Activated naive CD4-positive, alpha-beta T cell treated with anti-CD3 and anti-CD28 coated beads for 36 hours (primary cell): ENCODE data around the gene CCDC88C. TPM values are rescaled to one million over a fixed set of nuclear protein-coding genes. Genes with fewer than 3 reads are reported as not detected.

Experiments used
- CTCF ChIA-PET: fragments of 350-600 bp; sonication (Branson Sonifier 250); formaldehyde crosslinking; loops from one replicate; lab custom pipeline; 2021; ENCODE audit warnings: antibody characterized with exemption; lab: Charles Lee
- DNase-seq: peaks from one replicate; pipeline ENCODE4 v3.0.0-alpha.2; 2020
- H3K27ac Mint-ChIP-seq: one replicate; pipeline ENCODE4 v1.8.0; 2021; ENCODE audit warnings: mild to moderate bottlenecking, mixed read lengths
- H3K27me3 Mint-ChIP-seq: one replicate; pipeline ENCODE4 v1.8.0; 2021; ENCODE audit warnings: low read depth, mixed read lengths
- H3K36me3 Mint-ChIP-seq: one replicate; pipeline ENCODE4 v1.8.0; 2021; ENCODE audit warnings: low read depth, mixed read lengths
- H3K4me1 Mint-ChIP-seq: one replicate; pipeline ENCODE4 v1.8.0; 2021; ENCODE audit warnings: low read depth, mixed read lengths
- H3K4me3 Mint-ChIP-seq: one replicate; pipeline ENCODE4 v1.8.0; 2021; ENCODE audit warnings: mild to moderate bottlenecking, moderate library complexity, mixed read lengths
- H3K9me3 Mint-ChIP-seq: one replicate; pipeline ENCODE4 v1.8.0; 2021; ENCODE audit warnings: mixed read lengths
- intact Hi-C: fragments of 100-400 bp; cut with micrococcal nuclease; formaldehyde crosslinking; loops from one replicate; pipeline ENCODE4 v1.15.1; 2023
- total RNA-seq, 2 experiments: library from RNA; stranded (reverse); gene quantifications; one replicate each; pipeline ENCODE4 v1.2.3, GENCODE V29; 2021

Gene CCDC88C
- 10 to 100 TPM; 76.0 to 83.3 TPM for total RNA-seq

- intact Hi-C loops, result loop anchor here (1.0 to 10.0 kb wide), 6 partner anchors 93 to 1463 kb away; partner anchors contain the start of genes EFCAB11, PPP4R3A, RPS6KA5 and TDP1
- H3K27ac Mint-ChIP-seq, result peak within 1 kb of the TSS; percentile 100
- CTCF ChIA-PET, result interaction anchor here (0.6 to 9.5 kb wide), 12 partner anchors 11 to 178 kb away, joined by 3 to 99 read pairs (median 4); no protein-coding TSS in a partner anchor
- H3K27me3 Mint-ChIP-seq, result no peaks in the 10 kb centered on the region
- H3K4me3 Mint-ChIP-seq, result peak within 1 kb of the TSS; percentile 98
- no peaks in the 10 kb centered on the region for H3K9me3 Mint-ChIP-seq
- H3K36me3 Mint-ChIP-seq, result peaks cover 35% of the 10 kb centered on the region
- peaks cover 44% of the 10 kb centered on the region for H3K4me1 Mint-ChIP-seq
- DNase-seq, result peak; percentile 78
These were observed at the start of gene CCDC88C for GRCh38 chr14:91417120-91417982. TSS of gene CCDC88C (minus strand) at chr14:91417820. CDS start at chr14:91417690, 130 bp downstream.

GRCh38 chr14:91466192-91466591 is 48.6 kb upstream of the CCDC88C start:
- DNase-seq, result no peak
- H3K9me3 Mint-ChIP-seq, result no peaks in the 10 kb centered on the region
- peaks cover 39% of the 10 kb centered on the region for H3K4me1 Mint-ChIP-seq
- no peak overlapping the region for H3K27ac Mint-ChIP-seq
- intact Hi-C loops, result no loop called here
- peaks cover 56% of the 10 kb centered on the region for H3K36me3 Mint-ChIP-seq
- H3K27me3 Mint-ChIP-seq, result no peaks in the 10 kb centered on the region
- no peak overlapping the region for H3K4me3 Mint-ChIP-seq
- CTCF ChIA-PET, result interaction anchor here (0.8 kb wide), 1 partner anchor 48 kb away, joined by 3 read pairs; no protein-coding TSS in a partner anchor

GRCh38 chr14:91464615-91465205 is 47.1 kb upstream of the CCDC88C start:
- DNase-seq, result peak; percentile 11

GRCh38 chr14:91458612-91459011 is 41.0 kb upstream of the CCDC88C start:
- H3K27me3 Mint-ChIP-seq, result no peaks in the 10 kb centered on the region
- H3K4me1 Mint-ChIP-seq, result peaks cover 32% of the 10 kb centered on the region
- intact Hi-C loops, result no loop called here
- H3K36me3 Mint-ChIP-seq, result peaks cover 51% of the 10 kb centered on the region
- H3K4me3 Mint-ChIP-seq, result no peak overlapping the region
- no peak for DNase-seq
- no peaks in the 10 kb centered on the region for H3K9me3 Mint-ChIP-seq
- H3K27ac Mint-ChIP-seq, result peak overlapping the region; percentile 37
- CTCF ChIA-PET, result no interaction called here

More at GRCh38 chr14:91464615-91465205, 47.1 kb upstream of the CCDC88C start:
- Mint-ChIP-seq H3K27ac (peak overlapping the region; percentile 66), H3K9me3 (no peaks in the 10 kb centered on the region), H3K4me3 (no peak overlapping the region), H3K36me3 (peaks cover 54% of the 10 kb centered on the region), H3K4me1 (peaks cover 32% of the 10 kb centered on the region), H3K27me3 (no peaks in the 10 kb centered on the region)
- CTCF ChIA-PET, result interaction anchor here (0.6 to 1.3 kb wide), 4 partner anchors 12 to 293 kb away, joined by 3 to 6 read pairs (median 4); no protein-coding TSS in a partner anchor
- intact Hi-C loops, result no loop called here

GRCh38 chr14:91456283-91456682 is 38.7 kb upstream of the CCDC88C start:
- Mint-ChIP-seq H3K27me3 (no peaks in the 10 kb centered on the region), H3K9me3 (no peaks in the 10 kb centered on the region), H3K27ac (peak overlapping the region; percentile 48), H3K36me3 (peaks cover 35% of the 10 kb centered on the region), H3K4me3 (no peak overlapping the region), H3K4me1 (peaks cover 30% of the 10 kb centered on the region)
- DNase-seq, result no peak
- intact Hi-C loops, result no loop called here
- CTCF ChIA-PET, result interaction anchor here (1.0 kb wide), 1 partner anchor 11 kb away, joined by 4 read pairs; no protein-coding TSS in a partner anchor

GRCh38 chr14:91454580-91454979 is 37.0 kb upstream of the CCDC88C start:
- no peak for DNase-seq
- intact Hi-C loops, result loop anchor here (5.0 kb wide), 1 partner anchor 53 kb away; no protein-coding TSS in a partner anchor
- Mint-ChIP-seq H3K36me3 (peaks cover 24% of the 10 kb centered on the region), H3K27me3 (no peaks in the 10 kb centered on the region), H3K4me3 (no peak overlapping the region), H3K9me3 (no peaks in the 10 kb centered on the region), H3K27ac (peak overlapping the region; percentile 0), H3K4me1 (peaks cover 28% of the 10 kb centered on the region)
- CTCF ChIA-PET, result interaction anchor here (0.6 to 1.2 kb wide), 3 partner anchors 15 to 131 kb away, joined by 3 read pairs; no protein-coding TSS in a partner anchor

- Mint-ChIP-seq H3K4me1 (peaks cover 28% of the 10 kb centered on the region), H3K9me3 (no peaks in the 10 kb centered on the region)
- intact Hi-C loops, result loop anchor here (5.0 kb wide), 1 partner anchor 53 kb away; no protein-coding TSS in a partner anchor
These were observed 36.5 kb upstream of the CCDC88C start for GRCh38 chr14:91454155-91454554.

GRCh38 chr14:91453744-91454143 is 36.1 kb upstream of the CCDC88C start:
- Mint-ChIP-seq H3K9me3 (no peaks in the 10 kb centered on the region), H3K27ac (no peak overlapping the region), H3K4me1 (peaks cover 28% of the 10 kb centered on the region), H3K36me3 (peaks cover 24% of the 10 kb centered on the region), H3K4me3 (no peak overlapping the region), H3K27me3 (no peaks in the 10 kb centered on the region)
- intact Hi-C loops, result loop anchor here (5.0 kb wide), 1 partner anchor 54 kb away; no protein-coding TSS in a partner anchor
- no peak for DNase-seq
- CTCF ChIA-PET, result interaction anchor here (0.7 to 1.2 kb wide), 4 partner anchors 14 to 206 kb away, joined by 3 read pairs; no protein-coding TSS in a partner anchor

More at GRCh38 chr14:91454155-91454554, 36.5 kb upstream of the CCDC88C start:
- H3K36me3 Mint-ChIP-seq, result peaks cover 24% of the 10 kb centered on the region
- no peaks in the 10 kb centered on the region for H3K27me3 Mint-ChIP-seq
- H3K27ac Mint-ChIP-seq, result no peak overlapping the region
- DNase-seq, result no peak
- CTCF ChIA-PET, result interaction anchor here (0.7 to 1.2 kb wide), 4 partner anchors 15 to 205 kb away, joined by 3 read pairs; no protein-coding TSS in a partner anchor
- no peak overlapping the region for H3K4me3 Mint-ChIP-seq

- H3K4me3 Mint-ChIP-seq, result no peak overlapping the region
- intact Hi-C loops, result no loop called here
- H3K27ac Mint-ChIP-seq, result no peak overlapping the region
- no peaks in the 10 kb centered on the region for H3K36me3 Mint-ChIP-seq
- CTCF ChIA-PET, result interaction anchor here (0.6 to 0.8 kb wide), 3 partner anchors 20 to 1814 kb away, joined by 3 to 4 read pairs (median 4); no protein-coding TSS in a partner anchor
- H3K9me3 Mint-ChIP-seq, result no peaks in the 10 kb centered on the region
- no peaks in the 10 kb centered on the region for H3K4me1 Mint-ChIP-seq
- no peaks in the 10 kb centered on the region for H3K27me3 Mint-ChIP-seq
- DNase-seq, result no peak
These were observed 26.9 kb upstream of the CCDC88C start for GRCh38 chr14:91444335-91445020.

- Mint-ChIP-seq H3K4me1 (no peaks in the 10 kb centered on the region), H3K27ac (no peak overlapping the region), H3K27me3 (no peaks in the 10 kb centered on the region), H3K9me3 (peaks cover 4% of the 10 kb centered on the region), H3K36me3 (peaks cover 3% of the 10 kb centered on the region), H3K4me3 (no peak overlapping the region)
- CTCF ChIA-PET, result interaction anchor here (1.1 kb wide), 1 partner anchor 15 kb away, joined by 3 read pairs; no protein-coding TSS in a partner anchor
- DNase-seq, result no peak
- intact Hi-C loops, result no loop called here
These were observed 21.7 kb upstream of the CCDC88C start for GRCh38 chr14:91439345-91439744.

- Mint-ChIP-seq H3K27me3 (no peaks in the 10 kb centered on the region), H3K27ac (no peak overlapping the region), H3K9me3 (peaks cover 4% of the 10 kb centered on the region), H3K4me3 (no peak overlapping the region), H3K4me1 (no peaks in the 10 kb centered on the region), H3K36me3 (peaks cover 3% of the 10 kb centered on the region)
- no peak for DNase-seq
- intact Hi-C loops, result no loop called here
- CTCF ChIA-PET, result interaction anchor here (1.1 kb wide), 1 partner anchor 15 kb away, joined by 3 read pairs; no protein-coding TSS in a partner anchor
These were observed 21.2 kb upstream of the CCDC88C start for GRCh38 chr14:91438845-91439244.
